ENCODE data around the gene CSH2. TPM values are rescaled to one million over a fixed set of nuclear protein-coding genes. Genes with fewer than 3 reads are reported as not detected.
"Not testable (repeated sequence)": the region's sequence is repeated elsewhere in the genome, so short reads cannot be mapped to it uniquely, and the experiment has no call there.

The CSH2 gene
- total RNA-seq, 4 donors from 2014 or later = not detected

- H3K4me3 ChIP-seq; H3K36me3 ChIP-seq; H3K4me1 ChIP-seq; DNase-seq (ENCODE audit: low spot score in 2 of 2); H3K9me3 ChIP-seq; H3K27ac ChIP-seq; H3K27me3 ChIP-seq: not testable (repeated sequence)
- WGBS, 2 donors = 59 to 68% methylated on average over 11 of the region's 11 CpGs
Observed at GRCh38 chr17:63892316-63893037, 19.0 kb upstream of the CSH2 start.

- peak in 1 of 2 donors; percentile 50 for DNase-seq (ENCODE audit: low spot score in 2 of 2)
- 29 to 36% methylated on average over 12 of the region's 13 CpGs for WGBS, 2 donors
- H3K4me1 ChIP-seq, H3K9me3 ChIP-seq, H3K36me3 ChIP-seq, H3K27ac ChIP-seq, H3K27me3 ChIP-seq, H3K4me3 ChIP-seq: not testable (repeated sequence)
- TF ChIP-seq CTCF (IDR thresholded peaks at IDR 0.05) = peak; percentile 27 to 41 (median 31)
Observed at GRCh38 chr17:63889026-63889848, 15.8 kb upstream of the CSH2 start.

GRCh38 chr17:63885119-63885518 is 11.6 kb upstream of the CSH2 start:
- 85 to 92% methylated on average over 10 of the region's 11 CpGs for WGBS, 2 donors
- H3K27me3 ChIP-seq; H3K4me3 ChIP-seq; H3K9me3 ChIP-seq; H3K4me1 ChIP-seq; H3K36me3 ChIP-seq; DNase-seq (ENCODE audit: low spot score in 2 of 2); H3K27ac ChIP-seq: not testable (repeated sequence)

- 72 to 84% methylated on average over 9 of the region's 9 CpGs for WGBS, 2 donors
- H3K4me3 ChIP-seq; H3K27me3 ChIP-seq; H3K9me3 ChIP-seq; H3K36me3 ChIP-seq; H3K27ac ChIP-seq; H3K4me1 ChIP-seq; DNase-seq (ENCODE audit: low spot score in 2 of 2): not testable (repeated sequence)
Observed at GRCh38 chr17:63882626-63883126, 9.2 kb upstream of the CSH2 start.

GRCh38 chr17:63881935-63882601 is 8.6 kb upstream of the CSH2 start, which contains the start of gene GH2:
Gene GH2 (minus strand): TSS chr17:63881944. CDS start chr17:63881801, 143 bp downstream.
- Histone ChIP-seq H3K9me3 (no peaks in the 10 kb centered on the region), H3K36me3 (no peaks in the 10 kb centered on the region), H3K27ac (no peak within 1 kb of the TSS), H3K27me3 (no peaks in the 10 kb centered on the region), H3K4me3 (no peak within 1 kb of the TSS), H3K4me1 (no peaks in the 10 kb centered on the region)
- 29 to 37% methylated on average over 15 of the region's 15 CpGs for WGBS, 2 donors
- peak in 1 of 2 donors; percentile 67 for DNase-seq (ENCODE audit: low spot score in 2 of 2)
- TF ChIP-seq CTCF (IDR thresholded peaks at IDR 0.05) (peak in 4 of 5 experiments; percentile 21 to 64 (median 58)), POLR2A (IDR thresholded peaks at IDR 0.05) (no peak), EP300 (IDR thresholded peaks at IDR 0.05) (no peak)

GRCh38 chr17:63881337-63881736 is 7.9 kb upstream of the CSH2 start:
- not testable (repeated sequence) for H3K27me3 ChIP-seq; H3K4me1 ChIP-seq; H3K4me3 ChIP-seq; DNase-seq (ENCODE audit: low spot score in 2 of 2); H3K27ac ChIP-seq; H3K36me3 ChIP-seq; H3K9me3 ChIP-seq
- WGBS, 2 donors = 43 to 48% methylated on average over 11 of the region's 11 CpGs

- DNase-seq (ENCODE audit: low spot score in 2 of 2) = no peak
- no peak for TF ChIP-seq POLR2A (IDR thresholded peaks at IDR 0.05)
- TF ChIP-seq CTCF (IDR thresholded peaks at IDR 0.05) = no peak
- no peak for TF ChIP-seq EP300 (IDR thresholded peaks at IDR 0.05)
- Histone ChIP-seq H3K9me3 (no peaks in the 10 kb centered on the region), H3K27ac (no peak overlapping the region), H3K36me3 (no peaks in the 10 kb centered on the region), H3K27me3 (no peaks in the 10 kb centered on the region), H3K4me1 (no peaks in the 10 kb centered on the region), H3K4me3 (no peak overlapping the region)
- WGBS, 2 donors = 88 to 93% methylated on average over 11 of the region's 12 CpGs
Observed at GRCh38 chr17:63880706-63881105, 7.2 kb upstream of the CSH2 start.

- not testable (repeated sequence) for H3K36me3 ChIP-seq; H3K4me1 ChIP-seq; H3K27me3 ChIP-seq; H3K4me3 ChIP-seq; H3K9me3 ChIP-seq; H3K27ac ChIP-seq; DNase-seq (ENCODE audit: low spot score in 2 of 2)
- 90 to 91% methylated on average over 9 of the region's 9 CpGs for whole genome bisulfite sequencing, 2 donors
Observed at GRCh38 chr17:63878413-63878812, 4.9 kb upstream of the CSH2 start.

GRCh38 chr17:63874693-63875092 is 1.2 kb upstream of the CSH2 start:
- WGBS, 2 donors = 72 to 80% methylated on average over 6 of the region's 6 CpGs
- DNase-seq (ENCODE audit: low spot score in 2 of 2); H3K4me3 ChIP-seq; H3K27me3 ChIP-seq; H3K4me1 ChIP-seq; H3K27ac ChIP-seq; H3K36me3 ChIP-seq; H3K9me3 ChIP-seq: not testable (repeated sequence)

Data from tibial nerve (tissue), 4 donors.